ENCODE results near the gene RBX1.
"Not testable (repeated sequence)": the region's sequence is repeated elsewhere in the genome, so short reads cannot be mapped to it uniquely, and the experiment has no call there.

Gene RBX1

DNA sequence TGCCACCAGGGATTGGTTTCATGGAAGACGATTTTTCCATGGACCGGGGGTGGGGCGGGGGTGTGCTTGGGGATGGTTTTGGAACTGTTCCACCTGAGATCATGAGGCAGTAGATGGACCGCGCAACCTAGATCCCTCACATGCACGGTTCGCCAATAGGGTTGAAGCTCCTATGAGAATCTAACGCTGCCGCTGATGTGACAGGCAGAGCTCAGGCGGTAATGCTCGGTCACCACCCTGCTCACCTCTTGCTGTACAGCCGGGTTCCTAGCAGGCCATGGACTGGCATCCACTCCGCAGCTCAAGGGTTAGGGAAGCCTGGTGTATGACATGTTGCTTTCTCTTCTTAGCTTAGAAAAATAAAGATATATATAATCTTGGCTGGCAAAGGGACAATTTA, 22.0 kb downstream of the RBX1 start:
- DNase-seq, result no peak

DNA sequence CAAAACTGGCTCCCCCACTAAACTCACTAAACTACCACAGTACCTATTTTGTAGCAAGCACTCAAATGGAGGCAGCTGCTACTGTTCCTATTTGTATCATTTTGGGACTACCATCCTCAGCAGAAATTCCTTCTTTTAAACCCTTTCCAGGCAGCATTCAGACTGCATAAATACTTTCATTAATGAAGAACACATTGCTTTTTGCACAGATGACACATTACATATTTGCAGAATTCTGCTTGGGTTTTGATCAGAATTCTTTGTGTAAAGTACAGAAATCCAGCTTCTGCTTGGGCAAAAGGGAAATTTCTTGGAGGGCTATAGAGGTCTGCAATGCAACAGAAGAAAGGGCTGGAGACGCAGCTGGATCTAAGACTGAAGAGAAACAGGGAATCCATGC, 24.2 kb downstream of the RBX1 start:
- no peak for DNase-seq

GRCh38 chr22:40976866-40977700, 25.9 kb downstream of the RBX1 start:
- DNase-seq, result no peak

GRCh38 chr22:40979198-40979597, 28.0 kb downstream of the RBX1 start:
- DNase-seq, result no peak

DNA sequence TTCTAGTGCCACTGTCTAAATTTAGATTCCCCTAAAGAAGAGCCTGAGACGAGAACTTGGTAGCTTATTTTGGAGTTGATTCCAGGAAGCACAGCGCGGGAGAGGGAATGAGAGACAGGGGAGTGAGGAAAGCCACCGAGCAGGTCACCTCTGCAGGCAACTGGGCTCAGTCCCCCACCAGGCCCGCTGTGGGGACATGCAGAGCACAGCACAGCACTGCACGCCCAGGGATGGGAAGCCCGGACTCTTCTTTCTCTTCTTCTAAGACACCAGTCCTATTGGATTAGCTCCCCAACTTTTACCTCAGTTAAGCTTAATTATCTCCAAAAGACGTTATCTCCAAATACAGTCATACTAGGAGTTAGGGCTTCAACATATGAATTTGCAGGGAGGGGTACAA, 28.7 kb downstream of the RBX1 start:
- DNase-seq, result no peak

- no peak for DNase-seq
Observed at GRCh38 chr22:40982482-40983385, 31.6 kb downstream of the RBX1 start.

- no peak for DNase-seq
Observed at GRCh38 chr22:40991298-40991697, 40.1 kb downstream of the RBX1 start.

- DNase-seq, result no peak
Observed at GRCh38 chr22:40995821-40996220, 44.6 kb downstream of the RBX1 start.

- DNase-seq, result no peak
Observed at GRCh38 chr22:40997520-40997919, 46.3 kb downstream of the RBX1 start.

- DNase-seq, result no peak
Observed at GRCh38 chr22:41000040-41000565, 48.9 kb downstream of the RBX1 start.

- DNase-seq, result no peak
Observed at GRCh38 chr22:41000941-41001721, 50.0 kb downstream of the RBX1 start.

- no peak for DNase-seq
Observed at GRCh38 chr22:41001722-41002122, 50.5 kb downstream of the RBX1 start.

DNA sequence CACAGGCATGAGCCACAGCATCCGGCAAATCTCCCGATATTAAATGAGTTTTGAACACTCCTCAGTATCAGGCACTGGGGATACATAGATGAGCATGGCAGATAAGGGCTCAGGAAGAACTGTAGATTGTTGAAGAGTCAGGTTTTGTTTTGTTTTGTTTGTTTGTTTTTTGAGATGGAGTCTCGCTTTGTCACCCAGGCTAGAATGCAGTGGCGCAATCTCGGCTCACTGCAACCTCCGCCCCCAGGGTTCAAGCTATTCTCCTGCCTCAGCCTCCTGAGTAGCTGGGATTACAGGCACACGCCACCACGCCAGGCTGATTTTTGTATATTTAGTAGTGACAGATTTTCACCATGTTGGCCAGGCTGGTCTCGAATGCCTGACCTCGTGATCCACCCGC, 51.2 kb downstream of the RBX1 start:
- DNase-seq, result not testable (repeated sequence)

GRCh38 chr22:41003066-41003465, 51.9 kb downstream of the RBX1 start:
- DNase-seq, result no peak

DNA sequence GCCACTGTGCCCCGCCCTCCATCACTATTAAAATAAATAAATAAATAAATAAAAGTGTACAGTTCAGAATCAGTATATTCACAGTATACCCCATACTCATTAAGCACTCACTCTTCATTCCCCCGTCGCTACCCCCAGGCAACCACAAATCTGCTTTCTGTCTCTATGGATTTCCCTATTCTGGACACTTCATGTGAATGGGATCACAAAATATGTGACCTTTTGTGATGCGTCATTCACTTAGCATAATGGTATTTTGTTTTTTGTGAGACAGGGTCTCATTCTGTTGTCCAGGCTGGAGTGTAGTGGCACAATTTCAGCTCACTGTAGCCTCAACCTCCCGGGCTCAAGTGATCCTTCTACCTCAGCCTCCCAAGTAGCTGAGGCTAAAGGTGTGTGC, 52.8 kb downstream of the RBX1 start:
- DNase-seq, result no peak

GRCh38 chr22:41009222-41009948, 58.2 kb downstream of the RBX1 start:
- DNase-seq, result no peak

- no peak for DNase-seq
Observed at GRCh38 chr22:41015003-41015402, 63.8 kb downstream of the RBX1 start.

- DNase-seq, result peak in 1 of 2 experiments; percentile 11
Observed at GRCh38 chr22:41021061-41021612, 70.0 kb downstream of the RBX1 start.

DNA sequence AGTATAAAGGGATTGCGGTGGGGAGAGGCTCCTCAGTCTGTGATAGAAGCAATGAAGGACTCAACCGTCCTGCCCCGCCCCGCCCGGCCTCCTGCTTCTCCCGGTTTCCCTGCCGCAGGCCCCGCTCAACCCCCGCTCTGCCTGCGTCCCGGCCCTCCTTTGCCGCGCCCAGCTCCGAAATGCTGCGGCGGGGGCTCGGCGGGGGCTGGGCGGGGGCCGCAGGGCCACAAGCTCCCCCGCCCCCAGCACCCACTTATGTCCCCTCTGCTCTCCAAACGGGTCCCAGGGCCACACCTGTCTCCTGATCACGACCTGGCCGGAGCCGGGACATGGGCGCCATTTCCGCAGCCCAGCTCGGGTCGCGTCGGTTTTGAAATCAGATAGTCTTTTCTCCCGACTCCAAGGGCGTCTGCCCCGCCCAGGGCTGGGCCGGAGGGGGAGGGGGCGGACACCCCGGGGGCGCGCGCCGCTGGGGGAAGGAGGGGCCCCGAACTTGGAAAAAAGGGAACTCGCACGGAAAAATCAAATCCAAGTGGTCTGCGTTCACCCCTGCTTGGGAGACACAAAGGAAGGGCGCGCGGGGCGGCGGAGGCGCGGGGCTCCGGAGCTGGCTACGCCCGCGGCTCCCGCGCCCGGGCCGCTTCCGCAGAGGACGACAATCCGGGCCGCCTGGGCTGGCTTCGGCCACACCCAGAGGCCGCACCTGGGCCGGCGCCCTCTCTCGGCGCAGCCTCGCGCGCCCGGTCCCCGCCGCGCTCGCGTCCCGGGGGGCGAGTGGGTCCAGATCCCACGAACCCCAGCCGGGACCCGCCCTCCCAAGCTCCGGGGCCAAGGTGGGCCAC, 70.7 kb downstream of the RBX1 start:
- peak; percentile 76 to 77 for DNase-seq

DNA sequence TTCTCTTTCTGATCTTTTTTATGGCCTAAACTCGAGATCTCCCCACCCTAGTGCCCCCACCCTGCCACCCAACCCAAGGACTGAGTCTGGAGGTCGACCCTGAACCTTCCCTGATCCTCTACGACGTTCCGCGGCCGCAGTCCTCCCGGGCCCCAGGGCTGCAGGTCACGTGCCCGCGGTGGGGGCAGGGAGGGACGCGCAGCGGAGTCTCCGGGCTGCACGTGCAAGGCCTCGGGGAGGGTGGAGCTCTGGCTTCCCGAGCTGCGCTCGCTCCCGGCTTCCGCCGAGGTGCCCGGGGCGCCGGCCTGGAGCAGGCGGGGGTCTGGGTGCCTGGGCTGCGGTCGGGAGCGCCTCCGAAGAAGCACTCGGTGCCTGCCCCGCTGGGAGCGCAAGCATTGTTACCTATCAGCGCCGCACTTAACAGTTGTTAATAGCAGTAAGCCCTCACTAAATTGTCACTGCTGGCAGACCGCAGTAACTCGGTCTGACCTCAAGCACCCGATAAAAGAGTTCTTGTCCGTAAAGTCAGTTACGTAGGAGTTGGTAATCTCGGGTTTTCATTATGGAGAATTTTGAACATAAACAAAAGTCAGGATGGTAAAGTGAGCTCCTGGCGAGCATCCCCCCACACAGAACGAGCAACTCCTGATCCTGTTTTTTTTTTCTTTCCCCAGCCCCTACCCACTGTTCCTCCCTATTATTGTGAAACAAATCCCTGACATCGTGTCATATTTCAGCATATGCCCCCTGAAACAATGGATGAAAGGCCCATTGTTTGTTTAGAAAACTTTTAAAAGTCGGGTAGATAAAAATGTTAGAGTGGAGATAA, 71.5 kb downstream of the RBX1 start:
- DNase-seq, result peak; percentile 75 to 84
